Effector CD8-positive, alpha-beta T cell (primary cell): ENCODE results near the gene ABHD8.

Experiments used
- DNase-seq: peaks from one replicate; lab custom pipeline; 2025; lab: John Stamatoyannopoulos, UW
- total RNA-seq, 4 experiments: gene quantifications; one replicate each; lab custom pipeline; 2026; lab: John Stamatoyannopoulos, UW

ABHD8 gene
- 8.3 to 11.6 (median 9.1) reads per million in 4 experiments for total RNA-seq

GRCh38 chr19:17303167-17303939, at the start of gene ABHD8:
ABHD8 (minus strand) TSS chr19:17303425; CDS start chr19:17301616, 1,809 bp downstream.
- DNase-seq = peak; percentile 92

DNA sequence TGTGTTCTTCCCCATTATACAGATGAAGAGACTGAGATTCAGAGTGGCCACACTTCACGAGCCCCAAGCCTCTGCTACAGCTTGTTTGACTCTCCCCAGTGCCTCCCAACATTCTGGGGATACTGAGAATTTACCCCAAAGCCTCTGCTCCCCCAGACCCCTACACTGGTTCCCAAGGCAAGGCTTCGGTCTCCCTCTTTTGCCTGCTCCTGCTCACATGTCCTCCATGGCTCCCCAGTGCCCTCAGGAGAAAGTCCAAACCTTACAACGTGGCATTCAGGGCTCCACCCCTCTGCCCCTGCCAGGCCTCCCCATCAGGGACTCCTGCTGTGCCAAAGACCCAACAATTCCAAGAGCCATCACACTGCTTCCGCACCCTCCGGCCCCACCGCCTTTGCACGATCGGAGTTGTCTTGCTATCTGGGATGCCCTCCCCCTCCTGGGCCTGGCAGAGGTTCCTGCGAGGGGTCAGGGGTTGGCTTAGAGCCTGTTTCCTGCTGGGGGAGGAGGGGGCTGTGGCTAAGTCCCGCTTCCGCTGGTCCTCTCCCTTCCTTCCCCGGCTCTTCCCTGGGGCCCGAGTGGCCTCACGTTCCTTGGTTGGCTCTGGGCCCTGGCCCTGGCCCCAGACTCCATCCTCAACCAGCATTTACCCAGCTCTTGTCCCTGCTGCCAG, 49.5 kb upstream of the ABHD8 start:
- no peak for DNase-seq

GRCh38 chr19:17351815-17352435, 48.7 kb upstream of the ABHD8 start:
- no peak for DNase-seq

- no peak for DNase-seq
Observed at GRCh38 chr19:17348700-17349099, 45.5 kb upstream of the ABHD8 start.

DNA sequence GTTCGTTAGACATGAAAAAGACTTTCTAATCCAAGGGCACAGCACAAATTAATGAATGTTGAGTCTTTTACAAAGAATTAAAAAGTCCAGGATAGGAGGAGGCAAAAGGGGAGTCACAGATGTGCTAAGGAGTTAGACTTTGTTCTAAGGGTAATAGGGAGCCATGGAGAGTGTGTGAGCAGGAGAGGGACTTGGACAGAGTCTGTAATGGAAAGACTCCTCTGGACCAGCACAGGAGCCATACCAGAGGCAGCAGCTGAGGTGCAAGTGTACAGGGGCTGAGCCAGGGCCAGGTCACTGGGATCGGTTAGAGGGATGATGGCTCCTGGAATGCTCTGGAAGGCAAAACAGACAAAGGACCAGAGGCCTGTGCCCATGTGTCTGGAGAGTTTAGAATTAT, 44.7 kb upstream of the ABHD8 start:
- no peak for DNase-seq

GRCh38 chr19:17347361-17347760, 44.1 kb upstream of the ABHD8 start:
- no peak for DNase-seq

- peak; percentile 75 for DNase-seq
Observed at GRCh38 chr19:17346109-17346671, 43.0 kb upstream of the ABHD8 start.

GRCh38 chr19:17341845-17342244, 38.6 kb upstream of the ABHD8 start:
- DNase-seq = no peak

DNA sequence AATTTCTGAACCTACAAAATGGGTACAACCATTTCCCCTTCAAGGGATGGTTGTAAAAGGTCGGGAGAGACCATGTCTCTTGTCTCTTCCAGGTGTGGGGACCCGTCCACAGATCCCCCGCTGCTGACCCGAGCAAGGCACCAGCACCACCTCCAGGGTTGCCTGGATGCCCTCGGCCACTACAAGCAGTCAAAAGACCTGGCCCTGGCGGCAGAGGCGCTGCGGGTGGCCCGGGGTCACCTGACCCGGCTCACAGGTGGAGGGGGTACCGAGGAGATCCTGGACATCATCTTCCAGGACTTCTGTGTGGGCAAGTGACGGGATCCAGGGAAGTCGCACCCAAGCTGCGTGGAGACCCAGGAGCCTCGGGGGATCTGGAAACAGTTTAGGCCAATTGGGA, 38.2 kb upstream of the ABHD8 start:
- no peak for DNase-seq

DNA sequence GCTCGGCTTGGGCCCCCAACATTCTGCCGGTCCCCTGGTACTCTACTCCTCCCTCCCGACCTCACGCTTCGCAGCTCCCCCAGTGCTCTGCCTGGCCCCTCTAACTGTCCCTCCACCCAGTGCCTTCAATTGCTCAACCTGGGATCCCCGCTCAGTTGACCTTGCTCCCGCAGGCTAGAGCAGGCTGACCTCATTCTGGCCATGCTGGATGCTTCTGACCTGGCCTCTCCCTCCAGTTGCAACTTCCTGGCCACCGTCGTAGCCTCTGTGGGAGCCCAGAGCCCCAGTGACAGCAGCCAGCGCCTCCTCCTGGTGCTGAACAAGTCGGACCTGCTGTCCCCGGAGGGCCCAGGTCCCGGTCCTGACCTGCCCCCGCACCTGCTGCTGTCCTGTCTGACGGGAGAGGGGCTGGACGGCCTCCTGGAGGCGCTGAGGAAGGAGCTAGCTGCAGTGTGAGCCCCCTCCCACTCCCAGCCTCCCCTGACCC, 37.7 kb upstream of the ABHD8 start:
- no peak for DNase-seq

DNA sequence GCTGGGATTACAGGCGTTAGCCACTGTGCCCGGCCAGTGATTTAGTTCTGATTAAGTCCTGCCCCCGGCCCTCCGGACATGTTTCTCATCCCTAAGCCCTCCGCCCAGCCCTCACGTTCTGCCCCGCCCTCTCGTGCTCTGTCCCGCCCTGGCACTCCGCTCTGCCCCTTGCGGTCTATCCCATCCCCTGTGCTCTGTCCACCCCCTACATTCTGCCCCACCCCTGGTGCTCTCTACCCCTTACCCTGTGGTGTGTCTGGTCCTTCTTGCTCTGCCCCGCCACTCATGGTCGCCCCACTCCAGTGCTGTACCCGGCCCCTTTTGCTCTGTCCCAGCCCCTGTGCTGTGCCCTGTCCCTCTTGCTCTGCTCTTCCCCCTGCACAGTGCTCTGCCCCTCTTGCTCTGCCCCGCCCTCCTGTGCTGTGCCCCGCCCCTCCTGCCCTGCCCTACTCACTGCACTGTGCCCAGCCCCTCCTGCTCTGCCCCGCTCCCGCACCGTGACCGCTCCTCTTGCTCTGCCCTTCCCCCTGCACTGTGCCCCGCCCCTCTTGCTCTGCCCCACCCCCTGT, 37.2 kb upstream of the ABHD8 start:
- no peak for DNase-seq

DNA sequence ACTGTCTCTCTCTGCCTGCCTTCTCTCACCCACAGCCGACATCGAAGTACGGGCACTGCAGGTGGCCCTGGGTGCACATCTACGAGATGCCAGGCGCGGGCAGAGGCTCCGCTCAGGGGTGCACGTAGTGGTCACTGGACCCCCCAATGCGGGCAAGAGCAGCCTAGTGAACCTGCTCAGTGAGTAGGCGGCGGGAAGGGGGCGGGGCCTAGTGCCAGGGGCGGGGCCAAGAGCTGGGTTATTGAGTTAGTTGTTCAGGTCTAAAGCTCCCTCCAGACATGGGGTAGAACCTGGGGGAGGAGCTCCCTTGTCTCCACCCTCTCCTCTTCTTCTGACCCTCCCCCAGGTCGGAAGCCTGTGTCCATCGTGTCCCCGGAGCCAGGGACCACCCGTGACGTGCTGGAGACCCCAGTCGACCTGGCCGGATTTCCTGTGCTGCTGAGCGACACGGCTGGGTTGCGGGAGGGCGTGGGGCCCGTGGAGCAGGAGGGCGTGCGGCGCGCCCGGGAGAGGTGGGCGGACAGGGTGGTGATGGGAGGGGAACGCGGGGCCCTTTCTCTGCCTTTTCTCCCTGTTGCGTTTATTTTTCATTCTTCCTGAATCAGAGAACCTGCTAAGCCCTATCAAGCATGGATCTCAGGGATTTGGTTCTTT, 36.0 kb upstream of the ABHD8 start:
- peak; percentile 16 for DNase-seq

DNA sequence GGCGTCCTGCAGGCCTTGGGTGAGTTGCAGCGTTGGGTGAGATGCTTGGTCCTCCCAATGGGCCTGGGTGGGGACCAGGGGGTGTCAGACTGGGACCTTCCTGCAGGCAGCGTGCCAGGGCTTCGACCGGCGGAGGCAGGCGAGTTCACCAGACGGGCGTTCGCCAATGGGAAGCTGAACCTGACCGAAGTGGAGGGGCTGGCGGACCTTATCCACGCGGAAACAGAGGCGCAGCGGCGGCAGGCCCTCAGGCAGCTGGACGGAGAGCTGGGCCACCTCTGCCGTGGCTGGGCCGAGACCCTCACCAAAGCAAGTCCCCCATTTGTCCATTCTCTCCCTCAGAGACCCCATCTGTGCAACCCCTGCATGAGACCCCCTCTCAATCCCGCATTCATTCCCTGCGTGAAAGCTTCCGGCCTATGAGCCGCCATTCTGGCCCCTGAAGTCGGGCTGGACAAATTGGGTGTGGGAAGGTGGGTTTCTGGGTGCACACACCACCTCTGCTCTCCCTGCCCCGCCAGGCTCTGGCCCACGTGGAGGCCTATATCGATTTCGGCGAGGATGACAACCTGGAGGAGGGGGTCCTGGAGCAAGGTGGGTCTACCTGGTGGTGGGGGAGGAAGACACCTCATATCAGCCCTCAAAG, 35.3 kb upstream of the ABHD8 start:
- DNase-seq = no peak

- DNase-seq = no peak
Observed at GRCh38 chr19:17337675-17338432, 34.6 kb upstream of the ABHD8 start.

DNA sequence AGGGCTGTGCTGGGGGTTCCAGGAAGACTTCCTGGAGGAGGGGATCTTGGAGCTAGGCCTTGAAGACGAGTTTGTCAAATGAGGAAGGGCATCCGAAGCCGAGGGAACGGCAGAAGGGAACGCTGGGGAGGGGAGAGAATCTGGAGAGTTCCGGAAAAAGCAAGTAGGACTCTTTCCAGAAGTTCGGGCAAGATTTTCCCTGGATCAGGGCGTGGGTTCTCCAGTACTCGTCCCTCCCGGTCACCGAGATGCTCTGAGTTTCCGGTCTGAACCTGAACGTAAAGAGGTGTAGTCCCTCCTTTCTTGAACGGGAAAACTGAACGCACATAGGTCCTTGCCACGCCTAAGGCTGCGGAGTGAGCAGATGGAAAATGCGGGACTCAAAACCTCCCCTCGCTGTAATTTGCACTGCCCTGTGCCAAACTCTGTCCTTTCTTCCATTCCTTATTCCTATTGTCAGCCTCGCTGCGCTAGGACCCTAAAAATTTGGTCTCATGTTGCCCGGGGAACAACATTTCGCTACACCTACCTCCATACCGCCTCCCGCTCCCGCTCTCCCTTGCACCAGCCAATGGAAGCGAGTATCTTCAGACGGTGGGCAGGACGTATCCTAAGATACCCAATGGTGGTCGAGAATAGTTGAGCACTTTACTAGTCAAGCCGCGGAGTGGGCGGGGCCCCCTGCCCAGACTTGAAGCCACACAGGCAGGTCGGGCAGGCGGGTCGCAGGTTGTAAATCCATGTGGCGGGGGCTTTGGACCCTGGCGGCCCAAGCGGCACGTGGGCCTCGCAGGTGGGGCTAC, 33.8 kb upstream of the ABHD8 start, which contains the start of gene GTPBP3:
Gene GTPBP3, plus strand, starts transcription at position 682 of the 803 bp plus-strand sequence. Its CDS starts 59 bp downstream, at position 741.
- DNase-seq = peak; percentile 94

DNA sequence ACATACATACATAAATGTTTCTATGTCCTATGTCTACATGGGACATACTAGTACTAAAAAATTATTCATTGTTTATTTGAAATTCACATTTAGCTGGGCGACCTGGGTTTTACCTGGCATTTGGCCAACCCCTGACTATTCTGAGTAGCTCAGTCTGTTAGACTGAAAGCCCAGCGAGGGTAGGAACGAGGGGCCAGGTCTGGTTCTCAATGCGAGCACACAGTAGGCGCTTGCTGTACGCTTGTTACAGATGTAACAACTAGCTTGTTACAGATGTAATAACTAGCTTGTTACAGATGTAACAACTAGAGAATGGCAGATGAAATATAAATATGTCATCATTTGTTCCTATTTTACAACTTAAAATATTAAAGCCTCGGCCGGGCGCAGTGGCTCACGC, 32.4 kb upstream of the ABHD8 start:
- no peak for DNase-seq

GRCh38 chr19:17334414-17335409, 31.5 kb upstream of the ABHD8 start, which contains the start of gene ANO8:
ANO8 (minus strand) TSS chr19:17334855; CDS start chr19:17334670, 185 bp downstream.
- DNase-seq = peak; percentile 86
